DMS 273 treated with DMSO at 0.1 percent for 48 hours (cell line): ENCODE data around the gene PCDHA11.
"Not testable (repeated sequence)": the region's sequence is repeated elsewhere in the genome, so short reads cannot be mapped to it uniquely, and the experiment has no call there.

Experiments
- DNase-seq: peaks from one replicate; lab custom pipeline; 2025; lab: John Stamatoyannopoulos, UW

The PCDHA11 gene, protein sequence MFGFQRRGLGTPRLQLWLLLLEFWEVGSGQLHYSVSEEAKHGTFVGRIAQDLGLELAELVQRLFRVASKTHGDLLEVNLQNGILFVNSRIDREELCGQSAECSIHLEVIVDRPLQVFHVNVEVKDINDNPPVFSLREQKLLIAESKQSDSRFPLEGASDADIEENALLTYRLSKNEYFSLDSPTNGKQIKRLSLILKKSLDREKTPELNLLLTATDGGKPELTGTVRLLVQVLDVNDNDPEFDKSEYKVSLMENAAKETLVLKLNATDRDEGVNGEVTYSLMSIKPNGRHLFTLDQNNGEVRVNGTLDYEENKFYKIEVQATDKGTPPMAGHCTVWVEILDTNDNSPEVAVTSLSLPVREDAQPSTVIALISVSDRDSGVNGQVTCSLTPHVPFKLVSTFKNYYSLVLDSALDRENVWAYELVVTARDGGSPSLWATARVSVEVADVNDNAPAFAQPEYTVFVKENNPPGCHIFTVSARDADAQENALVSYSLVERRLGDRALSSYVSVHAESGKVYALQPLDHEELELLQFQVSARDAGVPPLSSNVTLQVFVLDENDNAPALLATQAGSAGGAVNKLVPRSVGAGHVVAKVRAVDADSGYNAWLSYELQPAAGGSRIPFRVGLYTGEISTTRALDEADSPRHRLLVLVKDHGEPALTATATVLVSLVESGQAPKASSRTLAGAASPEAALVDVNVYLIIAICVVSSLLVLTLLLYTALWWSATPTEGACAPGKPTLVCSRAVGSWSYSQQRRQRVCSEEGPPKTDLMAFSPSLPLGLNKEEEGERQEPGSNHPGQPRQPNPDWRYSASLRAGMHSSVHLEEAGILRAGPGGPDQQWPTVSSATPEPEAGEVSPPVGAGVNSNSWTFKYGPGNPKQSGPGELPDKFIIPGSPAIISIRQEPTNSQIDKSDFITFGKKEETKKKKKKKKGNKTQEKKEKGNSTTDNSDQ

DNA sequence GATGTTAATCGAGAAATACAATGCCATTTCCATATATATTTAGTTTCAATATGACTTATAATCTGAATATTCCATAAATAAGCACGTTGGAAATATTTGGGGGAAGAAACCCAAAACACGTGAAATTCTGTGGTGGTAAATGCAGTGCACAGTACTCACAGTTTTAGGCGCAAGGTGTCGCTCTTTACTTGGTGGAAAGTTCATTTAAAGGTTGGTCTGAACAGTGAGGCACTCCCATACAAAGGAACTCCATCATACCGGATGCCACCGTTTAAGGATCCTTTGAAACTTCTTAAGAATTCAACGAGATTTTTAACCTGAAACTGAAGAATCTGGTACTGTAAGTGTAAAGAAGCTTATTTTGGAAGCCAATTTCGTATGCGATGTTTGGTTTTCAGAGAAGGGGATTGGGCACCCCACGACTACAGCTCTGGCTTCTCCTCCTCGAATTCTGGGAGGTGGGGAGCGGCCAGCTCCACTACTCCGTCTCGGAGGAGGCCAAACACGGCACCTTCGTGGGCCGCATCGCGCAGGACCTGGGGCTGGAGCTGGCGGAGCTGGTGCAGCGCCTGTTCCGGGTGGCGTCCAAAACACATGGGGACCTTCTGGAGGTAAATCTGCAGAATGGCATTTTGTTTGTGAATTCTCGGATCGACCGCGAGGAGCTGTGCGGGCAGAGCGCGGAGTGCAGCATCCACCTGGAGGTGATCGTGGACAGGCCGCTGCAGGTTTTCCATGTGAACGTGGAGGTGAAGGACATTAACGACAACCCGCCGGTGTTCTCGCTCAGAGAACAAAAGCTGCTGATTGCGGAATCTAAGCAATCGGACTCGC is at the start of gene PCDHA11:
TSS of gene PCDHA11 (plus strand) at position 237 of the 834 bp plus-strand sequence. CDS start at position 384, 147 bp downstream.
- DNase-seq, result peak; percentile 24

DNA sequence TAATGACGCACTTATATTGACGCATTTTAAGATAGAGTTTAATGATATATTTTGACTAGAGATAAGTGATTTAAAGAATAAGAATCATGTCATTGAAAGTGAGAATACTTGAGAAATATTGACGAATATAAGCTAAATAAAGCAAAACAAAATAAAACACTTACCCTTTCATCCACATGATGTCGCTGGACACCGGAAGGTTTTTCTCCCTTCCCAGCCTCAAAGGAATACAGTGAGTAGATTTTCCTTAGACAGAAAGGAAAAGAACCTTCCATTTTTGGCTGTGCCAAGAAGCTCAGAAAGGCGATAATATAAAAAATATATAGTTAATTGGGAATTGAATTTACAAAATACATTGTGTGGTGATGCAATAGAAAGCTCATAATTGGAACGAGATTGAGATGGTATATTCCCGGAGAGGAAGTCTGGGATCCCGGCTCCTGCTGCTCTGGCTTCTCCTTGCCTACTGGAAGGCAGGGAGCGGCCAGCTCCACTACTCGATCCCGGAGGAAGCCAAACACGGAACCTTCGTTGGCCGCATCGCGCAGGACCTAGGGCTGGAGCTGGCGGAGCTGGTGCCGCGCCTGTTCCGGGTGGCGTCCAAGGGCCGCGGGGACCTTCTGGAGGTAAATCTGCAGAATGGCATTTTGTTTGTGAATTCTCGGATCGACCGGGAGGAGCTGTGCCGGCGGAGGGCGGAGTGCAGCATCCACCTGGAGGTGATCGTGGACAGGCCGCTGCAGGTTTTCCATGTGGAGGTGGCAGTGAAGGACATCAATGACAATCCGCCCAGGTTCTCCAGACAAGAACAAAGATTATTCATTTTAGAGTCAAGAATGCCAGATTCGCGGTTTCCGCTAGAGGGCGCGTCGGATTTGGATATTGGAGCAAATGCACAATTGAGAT is 47.1 kb upstream of the PCDHA11 start, which contains the start of gene PCDHA5:
TSS of gene PCDHA5 (plus strand) at position 239 of the 906 bp plus-strand sequence.
- DNase-seq, result no peak

DNA sequence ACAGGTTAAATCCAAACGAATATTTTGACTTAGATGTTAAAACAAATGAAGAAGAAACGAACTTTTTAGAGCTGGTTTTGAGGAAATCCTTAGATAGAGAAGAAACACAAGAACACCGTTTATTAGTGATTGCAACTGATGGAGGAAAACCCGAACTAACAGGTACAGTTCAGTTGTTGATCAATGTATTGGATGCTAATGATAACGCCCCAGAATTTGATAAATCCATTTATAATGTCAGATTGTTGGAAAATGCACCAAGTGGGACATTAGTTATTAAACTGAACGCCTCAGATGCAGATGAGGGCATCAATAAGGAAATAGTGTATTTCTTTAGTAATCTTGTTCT is 46.5 kb upstream of the PCDHA11 start:
- DNase-seq, result no peak

DNA sequence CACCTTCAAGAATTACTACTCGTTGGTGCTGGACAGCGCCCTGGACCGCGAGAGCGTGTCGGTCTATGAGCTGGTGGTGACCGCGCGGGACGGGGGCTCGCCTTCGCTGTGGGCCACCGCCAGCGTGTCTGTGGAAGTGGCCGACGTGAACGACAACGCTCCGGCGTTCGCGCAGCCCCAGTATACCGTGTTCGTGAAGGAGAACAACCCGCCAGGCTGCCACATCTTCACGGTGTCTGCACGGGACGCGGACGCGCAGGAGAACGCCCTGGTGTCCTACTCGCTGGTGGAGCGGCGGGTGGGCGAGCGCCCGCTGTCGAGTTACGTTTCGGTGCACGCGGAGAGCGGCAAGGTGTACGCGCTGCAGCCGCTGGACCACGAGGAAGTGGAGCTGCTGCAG is 45.8 kb upstream of the PCDHA11 start:
- DNase-seq, result not testable (repeated sequence)

DNA sequence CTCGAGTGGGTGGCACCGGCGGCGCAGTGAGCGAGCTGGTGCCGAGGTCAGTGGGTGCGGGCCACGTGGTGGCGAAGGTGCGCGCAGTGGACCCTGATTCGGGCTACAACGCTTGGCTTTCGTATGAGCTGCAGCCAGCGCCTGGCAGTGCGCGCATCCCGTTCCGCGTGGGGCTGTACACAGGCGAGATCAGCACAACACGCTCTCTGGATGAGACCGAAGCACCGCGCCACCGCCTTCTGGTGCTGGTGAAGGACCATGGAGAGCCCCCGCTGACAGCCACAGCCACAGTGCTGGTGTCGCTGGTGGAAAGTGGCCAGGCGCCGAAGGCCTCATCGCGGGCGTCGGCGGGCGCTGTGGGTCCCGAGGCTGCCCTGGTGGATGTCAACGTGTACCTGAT is 45.3 kb upstream of the PCDHA11 start:
- DNase-seq, result no peak

DNA sequence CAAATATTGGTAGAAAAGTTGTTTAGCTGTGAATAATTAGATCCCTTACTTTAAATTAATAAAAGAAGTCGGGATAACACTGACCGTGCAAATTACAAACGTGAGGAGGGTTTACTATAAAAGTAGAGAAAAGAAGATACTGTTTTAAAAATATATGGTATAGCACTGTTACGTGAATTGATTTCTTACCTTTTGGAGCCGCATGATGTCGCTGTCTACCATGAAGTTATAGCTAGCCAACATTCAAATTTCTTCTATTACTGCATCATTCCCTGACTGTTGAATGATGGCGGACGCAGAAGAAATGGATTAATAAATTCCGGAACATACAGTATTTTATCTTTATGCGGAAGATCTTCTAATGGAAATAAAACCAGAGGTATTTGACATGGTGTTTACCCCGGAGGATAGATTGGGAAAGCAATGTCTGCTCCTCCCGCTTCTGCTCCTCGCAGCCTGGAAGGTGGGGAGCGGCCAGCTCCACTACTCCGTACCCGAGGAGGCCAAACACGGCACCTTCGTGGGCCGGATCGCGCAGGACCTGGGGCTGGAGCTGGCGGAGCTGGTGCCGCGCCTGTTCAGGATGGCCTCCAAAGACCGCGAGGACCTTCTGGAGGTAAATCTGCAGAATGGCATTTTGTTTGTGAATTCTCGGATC is 40.9 kb upstream of the PCDHA11 start, which contains the start of gene PCDHA6:
TSS of gene PCDHA6 (plus strand) at position 257 of the 658 bp plus-strand sequence. CDS start at position 389, 132 bp downstream.
- no peak for DNase-seq

DNA sequence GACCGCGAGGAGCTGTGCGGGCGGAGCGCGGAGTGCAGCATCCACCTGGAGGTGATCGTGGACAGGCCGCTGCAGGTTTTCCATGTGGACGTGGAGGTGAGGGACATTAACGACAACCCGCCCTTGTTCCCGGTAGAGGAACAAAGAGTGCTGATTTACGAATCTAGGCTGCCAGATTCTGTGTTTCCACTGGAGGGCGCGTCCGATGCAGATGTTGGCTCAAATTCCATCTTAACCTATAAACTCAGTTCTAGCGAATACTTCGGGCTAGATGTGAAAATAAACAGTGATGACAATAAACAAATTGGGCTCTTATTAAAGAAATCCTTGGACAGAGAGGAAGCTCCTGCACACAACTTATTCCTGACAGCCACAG is 40.4 kb upstream of the PCDHA11 start:
- DNase-seq, result no peak

DNA sequence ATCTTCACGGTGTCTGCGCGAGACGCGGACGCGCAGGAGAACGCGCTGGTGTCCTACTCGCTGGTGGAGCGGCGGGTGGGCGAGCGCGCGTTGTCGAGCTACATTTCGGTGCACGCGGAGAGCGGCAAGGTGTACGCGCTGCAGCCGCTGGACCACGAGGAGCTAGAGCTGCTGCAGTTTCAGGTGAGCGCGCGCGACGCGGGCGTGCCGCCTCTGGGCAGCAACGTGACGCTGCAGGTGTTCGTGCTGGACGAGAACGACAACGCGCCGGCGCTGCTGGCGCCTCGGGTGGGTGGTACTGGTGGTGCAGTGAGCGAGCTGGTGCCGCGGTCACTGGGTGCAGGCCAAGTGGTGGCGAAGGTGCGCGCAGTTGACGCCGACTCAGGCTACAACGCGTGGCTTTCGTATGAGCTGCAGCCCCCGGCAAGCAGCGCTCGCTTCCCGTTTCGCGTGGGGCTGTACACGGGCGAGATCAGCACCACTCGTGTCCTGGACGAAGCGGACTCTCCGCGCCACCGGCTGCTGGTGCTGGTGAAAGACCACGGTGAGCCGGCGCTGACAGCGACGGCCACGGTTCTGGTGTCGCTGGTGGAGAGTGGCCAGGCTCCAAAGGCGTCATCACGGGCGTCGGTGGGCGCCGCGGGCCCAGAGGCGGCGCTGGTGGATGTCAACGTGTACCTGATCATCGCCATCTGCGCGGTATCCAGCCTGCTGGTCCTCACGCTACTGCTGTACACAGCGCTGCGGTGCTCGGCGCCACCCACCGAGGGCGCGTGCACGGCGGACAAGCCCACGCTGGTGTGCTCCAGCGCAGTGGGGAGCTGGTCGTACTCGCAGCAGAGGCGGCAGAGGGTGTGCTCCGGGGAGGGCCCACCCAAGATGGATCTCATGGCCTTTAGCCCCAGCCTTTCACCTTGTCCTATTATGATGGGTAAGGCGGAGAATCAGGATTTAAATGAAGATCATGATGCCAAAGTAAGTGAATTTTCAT is 39.0 kb upstream of the PCDHA11 start:
- DNase-seq, result not testable (repeated sequence)

DNA sequence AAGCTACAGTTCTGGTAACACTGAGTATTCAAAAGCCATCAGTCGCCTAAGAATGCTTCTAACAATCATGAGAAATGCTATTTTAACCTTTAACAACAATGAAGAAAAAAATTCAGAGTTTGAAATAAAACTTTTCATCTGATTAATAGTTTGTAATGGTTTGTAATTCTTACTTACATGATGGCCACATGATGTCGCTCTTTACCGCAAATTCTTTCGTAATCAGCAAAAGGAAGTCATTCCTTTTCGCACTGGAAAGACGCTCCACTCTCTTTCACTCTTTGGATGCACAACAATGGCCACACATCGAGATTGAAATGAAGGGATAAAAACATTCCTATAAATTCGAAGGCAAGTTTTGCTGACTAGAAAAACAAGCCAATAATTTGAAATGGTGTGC is 34.8 kb upstream of the PCDHA11 start, which contains the start of gene PCDHA7:
TSS of gene PCDHA7 (plus strand) at position 277 of the 400 bp plus-strand sequence. CDS start at position 392, 115 bp downstream.
- DNase-seq, result no peak

DNA sequence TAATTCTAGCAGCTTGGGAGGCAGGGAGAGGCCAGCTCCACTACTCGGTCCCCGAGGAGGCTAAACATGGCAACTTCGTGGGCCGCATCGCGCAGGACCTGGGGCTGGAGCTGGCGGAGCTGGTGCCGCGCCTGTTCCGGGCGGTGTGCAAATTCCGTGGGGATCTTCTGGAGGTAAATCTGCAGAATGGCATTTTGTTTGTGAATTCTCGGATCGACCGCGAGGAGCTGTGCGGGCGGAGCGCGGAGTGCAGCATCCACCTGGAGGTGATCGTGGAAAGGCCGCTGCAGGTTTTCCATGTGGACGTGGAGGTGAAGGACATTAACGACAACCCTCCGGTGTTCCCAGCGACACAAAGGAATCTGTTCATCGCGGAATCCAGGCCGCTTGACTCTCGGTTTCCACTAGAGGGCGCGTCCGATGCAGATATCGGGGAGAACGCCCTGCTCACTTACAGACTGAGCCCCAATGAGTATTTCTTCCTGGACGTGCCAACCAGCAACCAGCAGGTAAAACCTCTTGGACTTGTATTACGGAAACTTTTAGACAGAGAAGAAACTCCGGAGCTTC is 34.2 kb upstream of the PCDHA11 start:
- DNase-seq, result not testable (repeated sequence)

DNA sequence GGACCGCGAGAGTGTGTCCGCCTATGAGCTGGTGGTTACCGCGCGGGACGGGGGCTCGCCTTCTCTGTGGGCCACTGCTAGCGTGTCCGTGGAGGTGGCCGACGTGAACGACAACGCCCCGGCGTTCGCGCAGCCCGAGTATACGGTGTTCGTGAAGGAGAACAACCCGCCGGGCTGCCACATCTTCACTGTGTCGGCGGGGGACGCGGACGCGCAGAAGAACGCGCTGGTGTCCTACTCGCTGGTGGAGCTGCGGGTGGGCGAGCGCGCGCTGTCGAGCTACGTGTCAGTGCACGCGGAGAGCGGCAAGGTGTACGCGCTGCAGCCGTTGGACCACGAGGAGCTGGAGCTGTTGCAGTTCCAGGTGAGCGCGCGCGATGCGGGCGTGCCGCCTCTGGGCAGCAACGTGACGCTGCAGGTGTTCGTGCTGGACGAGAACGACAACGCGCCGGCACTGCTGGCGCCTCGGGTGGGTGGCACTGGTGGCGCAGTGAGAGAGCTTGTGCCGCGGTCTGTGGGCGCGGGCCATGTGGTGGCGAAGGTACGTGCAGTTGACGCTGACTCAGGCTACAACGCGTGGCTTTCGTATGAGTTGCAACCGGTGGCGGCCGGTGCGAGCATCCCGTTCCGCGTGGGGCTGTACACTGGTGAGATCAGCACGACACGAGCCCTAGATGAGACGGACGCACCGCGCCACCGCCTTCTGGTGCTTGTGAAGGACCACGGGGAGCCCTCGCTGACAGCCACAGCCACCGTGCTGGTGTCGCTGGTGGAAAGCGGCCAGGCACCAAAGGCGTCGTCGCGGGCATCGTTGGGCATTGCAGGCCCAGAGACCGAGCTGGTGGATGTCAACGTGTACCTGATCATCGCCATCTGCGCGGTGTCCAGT is 32.9 kb upstream of the PCDHA11 start:
- DNase-seq, result no peak

DNA sequence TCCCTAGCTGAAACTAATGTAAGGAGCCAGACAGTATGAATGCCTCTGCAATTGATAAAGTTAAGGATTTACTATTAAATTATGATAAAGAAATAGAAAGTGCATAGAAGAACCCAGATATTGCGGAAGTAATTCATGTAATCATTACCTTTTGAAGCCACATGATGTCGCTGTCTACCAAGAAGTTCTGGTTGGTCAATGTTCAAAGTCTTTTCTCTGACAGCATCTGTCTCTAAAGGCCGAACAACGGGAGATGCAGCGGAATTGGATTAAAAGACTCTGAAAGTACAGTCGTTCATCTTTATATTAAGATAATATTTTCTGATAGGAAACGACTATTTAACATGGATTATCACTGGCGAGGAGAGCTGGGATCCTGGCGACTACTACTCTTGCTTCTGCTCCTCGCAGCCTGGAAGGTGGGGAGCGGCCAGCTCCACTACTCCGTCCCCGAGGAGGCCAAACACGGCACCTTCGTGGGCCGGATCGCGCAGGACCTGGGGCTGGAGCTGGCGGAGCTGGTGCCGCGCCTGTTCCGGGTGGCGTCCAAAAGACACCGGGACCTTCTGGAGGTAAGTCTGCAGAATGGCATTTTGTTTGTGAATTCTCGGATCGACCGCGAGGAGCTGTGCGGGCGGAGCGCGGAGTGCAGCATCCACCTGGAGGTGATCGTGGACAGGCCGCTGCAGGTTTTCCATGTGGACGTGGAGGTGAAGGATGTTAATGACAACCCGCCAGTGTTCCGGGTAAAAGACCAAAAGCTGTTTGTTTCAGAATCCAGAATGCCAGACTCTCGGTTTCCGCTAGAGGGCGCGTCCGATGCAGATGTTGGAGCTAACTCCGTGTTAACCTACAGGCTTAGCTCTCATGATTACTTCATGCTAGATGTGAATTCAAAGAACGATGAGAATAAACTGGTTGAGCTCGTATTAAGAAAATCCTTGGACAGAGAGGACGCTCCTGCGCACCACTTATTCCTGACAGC is 27.5 kb upstream of the PCDHA11 start, which contains the start of gene PCDHA8:
TSS of gene PCDHA8 (plus strand) at position 210 of the 985 bp plus-strand sequence. CDS start at position 345, 135 bp downstream.
- DNase-seq, result no peak

DNA sequence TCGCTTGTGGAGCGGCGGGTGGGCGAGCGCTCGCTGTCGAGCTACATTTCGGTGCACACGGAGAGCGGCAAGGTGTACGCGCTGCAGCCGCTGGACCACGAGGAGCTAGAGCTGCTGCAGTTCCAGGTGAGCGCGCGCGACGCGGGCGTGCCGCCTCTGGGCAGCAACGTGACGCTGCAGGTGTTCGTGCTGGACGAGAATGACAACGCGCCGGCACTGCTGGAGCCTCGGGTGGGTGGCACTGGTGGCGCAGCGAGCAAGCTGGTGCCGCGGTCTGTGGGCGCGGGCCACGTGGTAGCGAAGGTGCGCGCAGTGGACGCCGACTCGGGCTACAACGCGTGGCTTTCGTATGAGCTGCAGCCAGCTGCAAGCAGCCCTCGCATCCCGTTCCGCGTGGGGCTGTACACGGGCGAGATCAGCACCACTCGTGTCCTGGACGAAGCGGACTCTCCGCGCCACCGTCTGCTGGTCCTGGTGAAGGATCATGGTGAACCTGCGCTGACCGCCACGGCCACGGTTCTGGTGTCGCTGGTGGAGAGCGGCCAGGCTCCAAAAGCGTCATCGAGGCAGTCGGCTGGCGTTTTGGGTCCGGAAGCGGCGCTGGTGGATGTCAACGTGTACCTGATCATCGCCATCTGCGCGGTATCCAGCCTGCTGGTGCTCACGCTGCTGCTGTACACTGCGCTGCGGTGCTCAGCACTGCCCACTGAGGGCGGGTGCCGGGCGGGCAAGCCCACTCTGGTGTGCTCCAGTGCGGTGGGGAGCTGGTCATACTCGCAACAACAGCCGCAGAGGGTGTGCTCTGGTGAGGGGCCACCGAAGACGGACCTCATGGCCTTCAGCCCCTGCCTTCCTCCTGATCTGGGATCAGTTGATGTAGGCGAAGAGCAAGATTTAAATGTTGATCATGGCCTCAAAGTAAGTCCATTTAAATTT is 25.7 kb upstream of the PCDHA11 start:
- no peak for DNase-seq

DNA sequence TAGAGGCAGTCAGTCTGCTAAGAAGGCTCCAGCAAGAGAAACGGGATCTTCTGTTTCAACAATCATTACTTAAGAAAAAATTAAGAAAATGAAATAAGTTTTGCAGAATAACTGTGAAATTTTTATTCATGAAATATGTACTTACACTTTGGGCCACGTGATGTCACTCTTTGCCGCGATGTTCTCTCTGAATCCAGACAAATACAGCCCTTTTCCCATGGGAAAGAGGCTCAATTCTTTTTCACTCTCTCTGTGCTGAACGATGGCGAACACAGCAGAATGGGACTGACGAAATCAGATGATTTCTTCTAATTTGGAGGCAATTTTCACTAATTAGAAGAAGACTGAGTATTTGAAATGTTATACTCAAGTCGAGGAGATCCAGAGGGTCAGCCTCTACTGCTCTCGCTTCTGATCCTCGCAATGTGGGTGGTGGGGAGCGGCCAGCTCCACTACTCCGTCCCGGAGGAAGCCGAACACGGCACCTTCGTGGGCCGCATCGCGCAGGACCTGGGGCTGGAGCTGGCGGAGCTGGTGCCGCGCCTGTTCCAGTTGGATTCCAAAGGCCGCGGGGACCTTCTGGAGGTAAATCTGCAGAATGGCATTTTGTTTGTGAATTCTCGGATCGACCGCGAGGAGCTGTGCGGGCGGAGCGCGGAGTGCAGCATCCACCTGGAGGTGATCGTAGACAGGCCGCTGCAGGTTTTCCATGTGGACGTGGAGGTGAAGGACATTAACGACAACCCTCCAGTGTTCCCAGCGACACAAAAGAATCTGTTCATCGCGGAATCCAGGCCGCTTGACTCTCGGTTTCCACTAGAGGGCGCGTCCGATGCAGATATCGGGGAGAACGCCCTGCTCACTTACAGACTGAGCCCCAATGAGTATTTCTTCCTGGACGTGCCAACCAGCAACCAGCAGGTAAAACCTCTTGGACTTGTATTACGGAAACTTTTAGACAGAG is 20.3 kb upstream of the PCDHA11 start, which contains the start of gene PCDHA9:
TSS of gene PCDHA9 (plus strand) at position 244 of the 964 bp plus-strand sequence. CDS start at position 358, 114 bp downstream.
- not testable (repeated sequence) for DNase-seq
